IMR-90 (cell line): Measurements from ENCODE around the gene LEKR1.

Source experiments
- CEBPB ChIP-seq: IDR thresholded peaks from 2 replicates; pipeline ENCODE4 v1.6.1; 2012; ENCODE audit warnings: low read depth, low read length, improper control_type of control experiment
- ELK1 ChIP-seq: fragments of 150-350 bp; IDR thresholded peaks from 2 replicates; pipeline ENCODE4 v1.6.1; 2016; ENCODE audit warnings: low read depth, mild to moderate bottlenecking, low read length, moderate library complexity, borderline replicate concordance

GRCh38 chr3:157091083-157091833 is 265.1 kb downstream of the LEKR1 start:
- TF ChIP-seq ELK1 (no peak), CEBPB (no peak)
